Measurements from ENCODE around the gene PLN.

Gene PLN
- 0 to 0.52 reads per million in 2 donors for total RNA-seq

DNA sequence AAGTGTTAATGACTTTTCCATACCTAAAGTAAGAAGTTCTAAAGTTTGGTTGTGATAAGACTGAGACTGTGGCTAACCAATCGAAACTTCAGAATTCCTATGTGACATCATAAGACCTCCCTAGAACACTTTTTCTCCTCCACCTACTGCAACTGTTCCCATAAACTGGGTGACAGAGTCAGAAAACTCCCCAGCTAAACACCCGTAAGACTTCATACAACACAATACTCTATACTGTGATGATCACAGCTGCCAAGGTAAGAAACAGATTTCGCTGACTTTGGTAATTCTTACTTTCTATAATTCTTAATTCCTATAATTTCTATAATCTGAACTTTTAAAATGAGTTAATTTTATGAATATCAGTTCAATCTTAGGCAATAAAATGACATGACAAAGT is at the start of gene PLN:
PLN (plus strand) TSS at position 161 of the 400 bp plus-strand sequence. CDS start 10,626 bp downstream, outside the sequence.
- no peak for DNase-seq

DNA sequence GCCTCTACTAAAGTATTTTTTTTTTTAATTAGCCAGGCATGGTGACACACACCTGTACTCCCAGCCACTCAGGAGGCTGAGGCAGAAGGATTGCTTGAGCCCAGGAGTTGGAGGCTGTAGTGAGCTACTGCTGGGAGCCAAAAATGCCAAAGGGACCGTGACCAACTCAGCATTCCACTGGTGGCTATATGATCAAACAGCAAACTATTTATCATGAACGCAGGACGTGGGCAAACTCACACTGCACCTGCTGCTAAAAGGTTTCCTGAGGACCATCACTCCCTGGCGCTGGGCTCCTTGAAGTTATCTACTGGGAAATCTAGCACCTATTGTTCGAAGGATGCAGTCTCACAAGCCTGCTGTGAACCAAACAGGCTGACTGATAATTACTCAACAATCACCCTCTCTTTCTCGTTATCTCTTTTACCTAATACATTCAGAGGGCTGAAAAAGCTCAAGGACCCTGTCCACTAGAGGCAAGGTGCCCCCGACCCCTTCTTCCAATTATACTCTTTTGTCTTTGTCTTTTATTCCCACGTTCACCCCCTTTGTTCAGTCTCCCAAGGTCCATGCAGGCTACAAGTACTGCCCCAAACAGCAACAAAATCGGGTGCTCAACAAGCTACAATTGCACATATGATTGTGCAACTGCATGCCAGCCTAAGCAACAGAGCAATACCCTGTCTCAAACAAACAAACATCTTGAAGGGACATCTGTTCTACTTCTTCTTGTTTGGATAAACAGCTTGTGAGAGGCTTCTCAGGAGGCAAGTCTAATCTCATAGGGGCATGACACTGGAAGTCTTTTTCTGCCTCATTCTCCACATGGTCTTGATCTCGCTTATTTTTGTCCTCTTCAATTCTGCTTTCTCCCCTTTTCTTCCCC is 47.7 kb upstream of the PLN start:
- DNase-seq: no peak

DNA sequence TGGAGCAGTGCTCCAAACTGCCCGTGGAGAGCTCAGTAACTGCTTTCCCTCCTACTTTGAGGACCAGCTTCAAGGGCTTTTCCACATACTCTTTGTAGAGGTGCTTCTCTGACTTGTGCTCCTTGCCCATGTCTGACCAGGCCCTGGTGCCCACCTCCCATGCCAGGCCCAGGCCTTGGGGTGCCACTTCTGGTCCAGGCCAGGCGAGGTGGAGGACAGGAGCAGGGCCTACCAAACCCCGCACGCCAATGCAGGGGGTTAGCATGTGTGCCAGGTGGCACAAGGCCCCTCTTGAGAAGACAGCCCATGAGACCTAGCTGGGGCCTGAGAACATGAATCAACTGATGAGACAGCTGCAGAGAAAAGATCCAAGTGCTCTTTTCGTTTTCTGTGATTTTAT is 47.0 kb upstream of the PLN start:
- DNase-seq: no peak

DNA sequence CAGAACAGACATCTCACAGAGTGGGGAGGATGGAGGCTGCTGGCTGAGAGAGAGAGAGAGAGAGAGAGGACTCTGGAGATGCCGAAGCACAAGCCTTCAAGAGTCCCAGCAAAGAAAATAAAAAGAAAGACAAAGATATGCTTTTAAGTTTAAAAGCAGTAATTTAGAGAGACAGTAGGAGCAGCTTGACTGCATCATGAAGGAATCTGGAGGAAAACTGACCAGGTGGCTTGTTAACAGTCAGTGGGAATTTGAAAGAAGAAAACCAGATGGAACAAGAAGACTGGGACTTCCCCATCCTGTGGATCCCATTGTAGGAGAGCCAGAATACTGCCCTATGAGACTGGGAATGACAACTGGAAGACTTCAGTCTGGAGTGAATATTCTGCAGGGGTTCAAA is 46.3 kb upstream of the PLN start:
- DNase-seq: no peak

DNA sequence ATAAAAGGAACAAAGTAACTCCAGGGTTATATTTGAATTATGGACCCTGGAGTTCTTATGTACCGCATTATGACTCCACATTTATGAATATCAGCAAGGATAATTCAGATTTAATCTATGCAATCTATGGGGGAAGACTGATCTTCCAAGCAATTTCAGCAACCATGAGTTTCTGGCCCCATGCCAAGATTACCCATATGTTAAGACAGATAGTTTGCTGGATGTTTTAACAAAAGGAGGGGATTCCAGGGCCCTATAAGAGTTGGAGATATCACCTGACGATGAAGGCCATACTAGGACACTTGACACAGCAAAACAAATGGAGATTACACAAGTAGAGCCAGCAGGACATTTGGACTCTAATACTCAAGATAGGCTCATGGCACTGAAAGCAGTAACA is 45.9 kb upstream of the PLN start:
- no peak for DNase-seq

DNA sequence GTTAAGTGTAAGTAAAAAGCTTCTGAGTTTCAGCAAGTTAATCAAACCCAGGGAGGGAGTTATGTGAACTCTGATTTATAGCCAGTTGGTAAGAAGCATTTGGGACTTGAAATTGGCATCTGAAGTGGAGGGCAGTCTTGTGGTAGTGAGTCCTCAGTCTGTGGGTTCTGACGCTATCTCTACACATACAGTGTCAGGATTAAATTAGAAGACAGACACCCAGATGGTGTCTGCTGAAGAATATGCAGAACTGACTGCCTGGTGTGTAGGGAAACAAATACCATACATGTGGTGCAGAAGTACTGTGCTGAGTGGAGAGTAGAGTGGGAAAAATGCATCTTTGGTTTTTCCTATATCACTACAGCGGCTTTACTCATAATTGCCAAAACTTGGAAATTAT is 43.5 kb upstream of the PLN start:
- no peak for DNase-seq

DNA sequence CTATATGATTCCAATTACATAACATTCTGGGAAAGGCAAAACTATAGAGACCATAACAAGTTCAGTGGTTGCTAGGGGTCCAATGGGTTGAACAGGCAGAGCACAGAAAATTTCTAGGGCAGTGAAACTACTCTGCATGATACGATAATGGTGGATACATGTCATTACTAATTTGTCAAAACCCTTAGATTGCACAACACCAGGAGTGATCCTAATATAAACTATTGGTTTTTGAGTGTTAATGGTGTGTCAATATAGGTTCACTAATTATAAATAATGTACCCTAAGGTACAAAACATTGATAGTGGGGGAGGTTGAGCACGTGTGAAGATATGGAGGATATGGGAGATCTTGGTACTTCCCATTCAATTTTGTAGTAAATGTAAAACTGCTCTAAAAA is 42.4 kb upstream of the PLN start:
- DNase-seq: no peak

DNA sequence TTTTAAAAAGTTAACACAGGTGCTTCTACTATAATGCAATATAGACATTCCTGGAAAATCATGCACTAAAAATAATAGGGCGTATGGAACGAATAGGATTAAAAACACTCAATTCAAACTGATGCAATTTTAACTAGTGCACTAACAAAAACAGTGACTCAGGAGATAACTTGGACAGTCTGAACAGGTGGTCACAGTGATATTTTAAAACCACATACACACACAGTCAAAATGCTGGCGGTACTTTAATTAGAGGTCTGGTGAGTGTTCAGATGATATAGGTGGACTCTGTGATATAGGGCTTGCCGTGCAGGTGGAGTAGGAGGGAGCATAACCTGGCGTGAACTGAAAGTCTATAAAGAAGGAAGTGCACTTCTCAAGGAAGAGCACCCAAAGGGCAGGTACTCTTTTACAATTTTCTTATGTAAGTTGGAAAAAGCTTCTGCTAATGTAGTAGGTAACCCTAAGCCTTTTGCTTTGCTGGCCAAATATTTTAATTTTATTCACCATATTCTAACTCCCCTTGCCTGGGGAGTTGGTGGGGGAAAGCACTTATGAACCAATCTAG is 41.9 kb upstream of the PLN start:
- DNase-seq: no peak

DNA sequence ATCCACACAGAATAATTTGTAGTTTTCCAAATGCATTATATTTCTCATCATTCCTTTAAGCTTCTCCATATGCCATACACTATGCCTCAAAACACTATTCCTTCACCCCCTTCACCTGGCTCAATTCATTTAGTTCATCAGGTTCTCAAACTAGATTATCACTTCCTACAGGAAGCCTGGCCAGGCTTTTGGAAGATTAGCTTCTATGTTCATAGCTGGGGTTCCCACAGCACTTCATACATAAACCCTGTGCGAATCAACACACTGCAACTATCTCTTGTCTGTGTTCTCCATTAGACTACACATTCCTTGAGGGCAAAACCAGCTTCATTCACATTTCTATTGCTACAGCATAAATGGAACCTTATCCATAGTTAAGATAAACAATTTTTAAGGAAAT is 40.5 kb upstream of the PLN start:
- no peak for DNase-seq

DNA sequence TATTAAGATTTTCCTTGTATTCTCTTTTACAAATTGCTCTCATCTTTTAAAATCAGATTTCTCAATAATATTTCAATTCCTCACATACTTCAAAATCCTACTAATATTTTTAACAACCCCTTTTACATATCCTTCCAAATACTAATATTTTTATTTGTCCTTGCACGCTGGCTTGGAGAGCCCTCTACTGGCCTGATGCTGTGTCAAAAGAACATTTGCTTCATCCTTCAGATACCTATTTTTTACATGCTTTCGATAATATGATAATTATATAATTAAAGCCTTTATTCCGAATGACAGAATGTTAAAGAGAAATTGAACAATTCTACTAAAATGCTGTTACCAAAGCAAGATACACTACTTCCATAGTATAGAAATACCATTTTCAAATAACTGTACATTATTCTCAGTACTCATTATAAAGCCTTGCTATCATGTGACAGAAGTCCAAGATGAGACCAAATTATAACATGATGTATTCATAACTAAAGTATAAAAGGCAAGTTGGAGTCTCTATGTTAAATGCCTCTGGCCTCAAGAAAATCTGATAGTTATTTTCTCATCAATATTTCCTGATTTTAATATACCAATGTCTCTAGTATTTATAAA is 39.0 kb upstream of the PLN start:
- DNase-seq: no peak

DNA sequence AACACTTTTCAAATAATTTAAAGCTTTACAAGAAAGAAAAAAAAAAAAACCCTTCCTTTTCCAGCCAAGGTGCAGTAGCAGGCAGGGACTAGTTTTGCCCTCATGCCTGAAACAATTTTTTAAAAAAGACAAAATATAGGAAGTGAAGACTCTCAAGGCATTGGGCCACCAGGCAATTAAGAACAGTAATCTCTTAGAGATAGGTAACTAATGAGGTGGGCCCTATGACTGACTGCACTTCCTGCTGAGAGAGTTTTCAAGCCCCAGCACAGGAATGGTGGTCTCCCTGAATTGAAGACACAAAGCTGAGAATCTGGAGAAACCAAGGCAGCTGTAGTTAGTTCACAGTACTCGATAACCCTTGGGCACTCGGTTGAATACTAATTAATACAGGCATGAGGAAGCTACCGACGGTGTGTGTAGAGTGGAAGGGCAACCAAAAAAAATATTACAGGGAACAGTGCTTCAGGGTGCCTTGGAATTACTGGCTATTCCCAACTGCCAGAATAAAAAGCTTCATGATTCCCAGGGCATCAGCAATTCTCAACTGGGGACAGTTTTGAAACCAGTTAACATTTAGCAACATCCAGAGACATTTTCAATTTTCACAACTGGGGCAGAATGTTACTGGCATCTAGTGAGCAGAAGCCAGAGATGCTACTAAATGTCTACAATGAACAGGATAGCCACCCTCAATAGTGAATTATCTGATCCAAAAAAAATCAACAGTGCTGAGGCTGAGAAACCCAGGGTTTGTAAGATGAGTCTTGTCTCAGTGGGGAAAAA is 36.0 kb upstream of the PLN start:
- DNase-seq: no peak

DNA sequence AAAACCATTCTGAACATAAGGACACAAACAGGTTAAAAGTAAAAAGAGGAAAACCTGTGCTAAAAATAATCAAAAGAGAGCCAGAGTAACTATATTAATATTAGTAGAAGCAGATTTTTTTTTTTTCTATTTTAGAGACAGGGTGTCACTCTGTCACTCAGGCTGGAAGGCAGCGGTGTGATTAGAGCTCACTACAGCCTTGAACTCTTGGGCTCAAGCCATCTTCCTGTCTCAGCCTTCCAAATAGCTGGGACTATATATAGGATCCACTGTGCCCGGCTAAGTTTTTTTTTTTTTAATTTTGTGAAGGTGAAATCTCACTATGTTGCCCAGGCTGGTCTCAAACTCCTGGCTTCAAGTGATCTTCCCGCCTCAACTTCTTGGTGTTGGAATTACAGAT is 33.4 kb upstream of the PLN start:
- DNase-seq: no peak

DNA sequence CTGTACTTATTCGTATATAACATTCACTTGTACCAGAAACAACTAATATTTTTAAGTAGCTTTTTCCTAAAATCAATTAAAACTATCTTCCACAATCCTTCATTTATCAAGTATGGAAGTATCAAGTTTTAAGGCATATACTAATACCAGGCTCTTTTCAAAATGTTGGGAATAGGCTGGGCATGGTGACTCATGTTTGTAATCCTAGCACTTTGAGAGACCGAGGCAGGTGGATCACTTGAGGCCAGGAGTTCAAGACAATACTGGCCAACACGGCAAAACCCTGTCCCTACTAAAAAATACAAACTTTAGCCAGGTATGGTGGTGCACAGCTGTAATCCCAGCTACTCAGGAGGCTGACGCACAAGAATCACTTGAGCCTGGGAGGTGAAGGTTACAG is 25.7 kb upstream of the PLN start:
- DNase-seq: no peak

DNA sequence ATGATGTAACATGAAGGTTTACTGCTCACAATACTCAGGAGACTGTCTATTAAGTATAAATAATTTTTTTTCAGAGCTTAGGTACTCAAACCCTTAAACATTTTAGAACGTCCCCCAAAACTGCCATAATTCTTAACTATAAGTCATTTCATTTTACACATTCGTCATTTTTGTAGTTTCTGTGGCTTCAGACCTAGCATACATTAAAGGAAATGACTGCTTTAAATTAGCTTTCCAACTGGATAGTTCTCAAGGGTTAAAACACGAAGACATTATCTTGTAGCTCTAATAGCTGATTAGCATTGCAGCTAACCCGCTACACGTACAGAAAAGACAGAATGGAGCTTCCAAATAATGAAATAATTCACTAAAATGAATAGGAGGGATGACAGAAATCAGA is 24.9 kb upstream of the PLN start:
- DNase-seq: no peak

DNA sequence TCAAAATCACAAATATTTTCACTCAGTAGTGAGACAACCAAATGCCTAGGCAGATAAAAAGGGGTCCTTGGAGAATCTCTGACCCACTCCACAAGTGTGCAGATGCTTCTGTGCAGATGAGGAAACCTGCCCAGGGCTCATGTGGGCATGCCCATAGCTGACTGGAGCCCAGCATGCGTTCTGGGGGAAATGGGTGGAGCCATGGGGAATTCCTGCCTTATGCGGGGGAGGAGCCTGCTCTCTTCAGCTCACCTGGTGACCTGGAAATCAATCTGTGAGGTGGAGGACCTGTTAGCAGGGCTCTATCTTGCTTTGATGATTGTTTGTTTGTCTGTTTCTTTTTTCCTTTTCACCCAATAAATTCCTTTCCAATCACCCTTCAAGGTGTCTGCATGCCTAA is 23.4 kb upstream of the PLN start:
- DNase-seq: no peak

DNA sequence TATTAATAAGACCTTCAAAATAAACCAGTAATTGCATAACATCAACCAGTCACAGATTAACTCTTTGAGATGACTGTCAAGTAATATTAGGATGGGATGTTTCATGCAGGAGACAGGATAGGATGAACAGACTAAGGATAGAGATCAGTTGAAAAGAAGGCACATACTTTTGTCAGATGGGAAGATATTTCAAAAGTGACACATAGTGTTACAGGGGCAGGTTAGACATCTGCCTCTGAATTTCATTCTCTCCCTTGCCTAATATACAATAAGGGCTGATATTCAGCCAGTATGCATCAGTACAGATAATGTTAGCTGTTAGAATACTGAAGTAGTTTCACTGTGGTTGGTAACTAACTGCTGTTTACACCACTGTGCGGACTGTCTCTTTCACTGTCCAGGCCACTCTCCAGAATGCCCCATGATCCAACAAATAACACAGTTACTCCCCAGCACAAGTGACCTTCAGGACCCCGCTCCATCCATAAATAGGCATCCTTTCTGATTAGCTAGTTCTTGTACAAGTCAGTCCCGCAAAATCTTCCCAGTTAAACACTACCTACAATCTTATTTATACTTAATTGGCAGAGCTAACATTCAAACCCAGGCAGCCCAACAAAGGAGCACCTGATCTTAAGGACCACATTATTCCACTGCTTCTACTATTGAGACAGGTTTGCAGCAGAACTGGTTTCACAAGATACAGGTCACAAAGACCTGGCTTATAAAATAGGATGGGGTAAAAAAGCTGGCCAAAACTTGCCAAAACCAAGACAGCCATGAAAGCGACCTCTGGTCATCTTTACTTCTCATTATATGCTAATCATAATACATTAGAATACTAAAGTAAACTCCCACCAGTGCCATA is 21.9 kb upstream of the PLN start:
- DNase-seq: no peak

DNA sequence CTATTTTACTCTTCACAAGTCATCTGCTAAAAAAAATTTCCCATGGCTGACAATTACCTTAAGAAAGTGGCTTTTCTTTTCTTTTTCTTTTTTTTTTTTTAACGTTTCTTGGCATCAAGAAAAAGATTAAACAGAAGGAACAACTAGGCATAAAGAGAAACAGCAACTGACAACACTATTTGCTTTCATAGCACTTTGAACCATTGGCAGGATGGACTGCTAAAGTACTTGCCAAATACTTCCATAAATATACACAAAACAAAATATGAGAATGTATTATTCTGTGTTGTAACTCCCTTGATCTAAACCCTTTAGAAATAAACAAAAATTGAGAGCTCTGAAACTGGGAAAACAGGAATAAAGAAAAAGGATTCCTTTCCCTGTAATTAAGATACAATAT is 20.0 kb upstream of the PLN start:
- DNase-seq: no peak

DNA sequence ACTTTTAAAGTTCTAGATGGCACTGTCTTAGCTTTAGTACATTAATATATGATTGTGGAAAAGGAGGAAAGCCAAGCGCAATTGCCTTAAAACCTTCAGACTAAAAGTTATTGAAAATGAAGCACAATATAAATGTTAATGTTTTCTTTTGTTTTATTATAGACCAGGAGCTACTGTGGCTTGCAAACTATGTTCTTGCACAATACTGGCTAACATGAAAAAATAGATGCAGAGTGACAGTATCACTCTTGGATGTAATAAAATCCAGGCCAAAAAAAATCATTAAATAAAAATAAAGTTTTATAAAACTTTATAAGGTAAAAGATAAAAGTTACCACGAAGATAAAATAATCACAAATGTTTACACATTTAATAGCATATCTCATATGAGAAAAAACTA is 18.3 kb upstream of the PLN start:
- no peak for DNase-seq

DNA sequence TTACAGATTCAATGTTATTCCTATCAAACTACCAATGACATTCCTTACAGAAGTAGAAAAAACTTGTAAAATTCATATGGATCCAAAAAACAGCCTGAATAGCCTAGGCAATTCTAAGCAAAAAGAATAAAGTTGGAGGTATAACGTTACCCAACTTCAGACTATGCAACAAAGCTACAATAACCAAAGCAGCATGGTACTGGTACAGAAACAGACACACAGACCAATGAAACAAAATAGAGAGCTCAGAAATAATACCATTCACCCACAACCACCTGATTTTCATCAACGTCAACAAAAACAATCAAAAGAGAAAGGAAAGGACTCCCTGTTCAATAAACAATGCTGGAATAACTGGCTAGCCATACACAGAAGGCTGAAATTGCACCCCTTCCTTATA is 17.2 kb upstream of the PLN start:
- no peak for DNase-seq

DNA sequence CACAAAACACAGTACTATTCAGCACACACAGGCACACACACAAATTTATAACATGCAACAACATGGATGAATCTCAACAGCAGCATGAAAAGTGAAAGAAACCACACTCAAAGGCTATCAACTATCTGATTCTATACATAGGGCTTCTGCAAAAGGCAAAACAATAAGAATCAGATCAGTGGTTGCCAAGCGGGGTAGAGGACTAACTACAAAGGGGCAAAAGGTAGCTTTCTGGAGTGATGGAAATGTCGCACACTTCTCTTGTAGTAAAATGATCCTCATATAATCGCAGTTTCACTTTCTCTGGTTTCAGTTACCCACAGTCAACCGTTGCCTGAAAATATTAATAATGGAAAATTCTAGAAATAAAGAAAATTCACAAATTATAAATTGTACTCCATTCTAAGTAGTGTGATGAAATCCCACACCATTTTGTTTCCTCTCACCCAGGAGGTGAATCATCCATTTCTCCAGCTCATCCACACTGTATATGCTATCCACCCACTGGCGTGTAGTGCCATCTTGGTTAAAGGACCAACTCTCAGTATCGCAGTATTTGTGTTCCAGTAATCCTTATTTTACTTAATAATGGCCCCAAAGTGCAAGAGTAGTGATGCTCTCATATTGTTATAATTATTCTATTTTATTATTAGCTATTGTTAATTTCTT is 12.8 kb upstream of the PLN start:
- no peak for DNase-seq

DNA sequence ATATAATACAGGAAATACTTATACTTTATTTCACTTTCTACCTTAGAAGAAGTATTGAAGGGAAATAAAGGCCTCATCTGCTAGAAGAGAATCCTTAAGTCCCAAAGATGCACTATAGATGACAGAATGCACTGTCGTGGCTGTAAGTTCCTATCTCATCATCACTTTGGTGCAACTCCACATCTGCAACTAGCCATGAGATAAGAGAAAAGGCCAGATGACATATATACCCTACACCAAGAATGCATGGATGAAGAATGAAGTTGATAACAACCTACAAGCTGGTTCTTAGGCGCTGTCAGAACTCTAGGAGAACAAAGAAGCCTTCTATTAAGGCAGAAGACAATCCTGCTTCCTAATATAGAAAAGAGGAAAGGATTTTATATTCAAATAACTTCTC is 11.6 kb upstream of the PLN start:
- no peak for DNase-seq

DNA sequence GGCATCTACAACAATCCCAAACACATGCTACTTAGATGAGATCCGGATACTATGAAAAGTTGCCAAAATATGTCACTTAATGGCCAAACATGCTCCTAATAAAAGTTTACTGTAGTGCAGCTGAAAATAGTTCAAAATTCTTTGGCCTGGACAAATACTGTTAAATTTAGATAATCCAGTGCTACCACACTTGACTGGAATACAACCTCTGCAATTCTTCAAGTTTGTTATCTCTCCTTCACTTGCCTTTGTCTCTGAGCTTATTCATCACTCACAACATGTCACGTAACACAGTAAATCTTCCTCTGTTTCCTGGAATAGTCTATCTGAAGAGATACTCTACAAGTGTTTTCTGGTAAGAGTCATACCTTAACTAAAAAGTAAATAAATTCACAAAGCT is 10.5 kb upstream of the PLN start:
- DNase-seq: no peak
